Tibial artery (tissue), 4 donors: ENCODE data around the gene ARHGAP32.
"Not testable (repeated sequence)": the region's sequence is repeated elsewhere in the genome, so short reads cannot be mapped to it uniquely, and the experiment has no call there.

Source experiments
- DNase-seq, 2 donors: peaks; one replicate each; pipeline ENCODE4 v3.0.0-alpha.2; 2019
- H3K27ac ChIP-seq, 2 donors: fragments of 200-600 bp; sonication (generic) in 1 of 2; 1 replicate in 1 of 2; 2 replicates in 1 of 2; pipeline ENCODE4 v1.5.1; 2018 to 2019; ENCODE audit warnings: mild to moderate bottlenecking in 1 of 2
- H3K27me3 ChIP-seq, 2 donors: fragments of 200-600 bp; sonication (generic) in 1 of 2; one replicate each; pipeline versions ENCODE4 v1.5.1 to v1.6.0; 2016 to 2019
- H3K36me3 ChIP-seq, 3 donors: fragments of 200-600 bp; sonication (generic) in 2 of 3; one replicate each; pipeline ENCODE4 v1.5.1; 2016 to 2019; ENCODE audit warnings: mild to moderate bottlenecking in 2 of 3
- H3K4me1 ChIP-seq, 4 donors: fragments of 200-600 bp; sonication (generic) in 2 of 4; 1 replicate in 3 of 4; 2 replicates in 1 of 4; pipeline ENCODE4 v1.5.1; 2016 to 2019
- H3K4me3 ChIP-seq, 2 donors: fragments of 200-600 bp; sonication (generic) in 1 of 2; 1 replicate in 1 of 2; 2 replicates in 1 of 2; pipeline ENCODE4 v1.5.1; 2018 to 2019; ENCODE audit warnings: mild to moderate bottlenecking in 2 of 2
- H3K9me3 ChIP-seq, 3 donors: fragments of 200-600 bp; sonication (generic) in 1 of 3; one replicate each; pipeline ENCODE4 v1.5.1; 2016 to 2019
- intact Hi-C: fragments of 100-400 bp; cut with DNase I; formaldehyde crosslinking; loops from one replicate; pipeline ENCODE4 v1.15.0; 2023; ENCODE audit warnings: low total_unique reads
- TF ChIP-seq, protein P1 (sequence below), 2 experiments: fragments of 200-600 bp in 1 of 2; fragments of 450-650 bp in 1 of 2; IDR thresholded peaks; one replicate each; pipeline ENCODE4 v1.5.1; 2017 to 2019; ENCODE audit warnings: antibody characterized with exemption in 2 of 2, mild to moderate bottlenecking in 1 of 2, moderate library complexity in 1 of 2

The ARHGAP32 gene

DNA sequence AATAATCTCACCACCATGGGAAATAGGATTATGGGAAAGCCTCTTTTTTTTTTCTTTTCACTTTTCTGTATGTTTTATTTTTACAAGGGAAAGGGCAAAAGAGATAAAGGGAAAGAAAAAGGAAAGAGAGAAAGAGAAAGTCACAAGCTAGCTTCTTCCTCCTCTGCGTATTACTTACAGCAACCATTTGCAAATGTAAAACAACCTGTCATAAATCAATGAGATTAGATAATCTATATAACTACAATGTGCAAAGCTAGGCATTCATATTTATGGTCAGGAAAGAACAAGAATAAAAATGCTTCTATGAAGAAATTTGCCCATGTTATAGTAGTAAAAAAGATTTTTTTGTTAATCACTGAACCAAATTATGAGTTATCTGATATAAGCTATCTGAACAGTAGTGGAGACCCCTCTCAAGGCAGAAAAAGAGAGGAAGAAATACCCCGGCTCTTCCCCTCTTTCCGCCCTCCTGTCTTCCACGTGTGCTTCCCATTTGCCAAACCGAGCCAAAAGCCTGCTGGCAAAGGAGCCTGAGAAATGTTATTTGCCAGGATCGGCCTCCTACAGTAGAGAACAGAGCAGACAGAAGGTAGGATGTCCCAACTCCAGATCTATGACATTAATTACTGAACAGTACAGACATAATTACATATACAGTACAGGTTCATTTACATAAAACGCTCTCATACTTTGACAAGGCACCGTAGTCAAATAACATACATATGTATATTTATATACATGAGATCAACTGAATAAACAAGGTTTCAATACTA is 50.2 kb downstream of the ARHGAP32 start:
- TF ChIP-seq, protein P1, sequence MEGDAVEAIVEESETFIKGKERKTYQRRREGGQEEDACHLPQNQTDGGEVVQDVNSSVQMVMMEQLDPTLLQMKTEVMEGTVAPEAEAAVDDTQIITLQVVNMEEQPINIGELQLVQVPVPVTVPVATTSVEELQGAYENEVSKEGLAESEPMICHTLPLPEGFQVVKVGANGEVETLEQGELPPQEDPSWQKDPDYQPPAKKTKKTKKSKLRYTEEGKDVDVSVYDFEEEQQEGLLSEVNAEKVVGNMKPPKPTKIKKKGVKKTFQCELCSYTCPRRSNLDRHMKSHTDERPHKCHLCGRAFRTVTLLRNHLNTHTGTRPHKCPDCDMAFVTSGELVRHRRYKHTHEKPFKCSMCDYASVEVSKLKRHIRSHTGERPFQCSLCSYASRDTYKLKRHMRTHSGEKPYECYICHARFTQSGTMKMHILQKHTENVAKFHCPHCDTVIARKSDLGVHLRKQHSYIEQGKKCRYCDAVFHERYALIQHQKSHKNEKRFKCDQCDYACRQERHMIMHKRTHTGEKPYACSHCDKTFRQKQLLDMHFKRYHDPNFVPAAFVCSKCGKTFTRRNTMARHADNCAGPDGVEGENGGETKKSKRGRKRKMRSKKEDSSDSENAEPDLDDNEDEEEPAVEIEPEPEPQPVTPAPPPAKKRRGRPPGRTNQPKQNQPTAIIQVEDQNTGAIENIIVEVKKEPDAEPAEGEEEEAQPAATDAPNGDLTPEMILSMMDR (IDR thresholded peaks at IDR 0.05), result no peak
- Histone ChIP-seq H3K4me1 (peaks cover 0 to 17% (median 3%) of the 10 kb centered on the region in 4 donors), H3K4me3 (no peak overlapping the region), H3K27ac (no peak overlapping the region), H3K36me3 (no peaks in the 10 kb centered on the region), H3K27me3 (no peaks in the 10 kb centered on the region), H3K9me3 (no peaks in the 10 kb centered on the region)
- intact Hi-C loops, result no loop called here
- DNase-seq, result no peak

GRCh38 chr11:129131316-129131715 is 60.8 kb downstream of the ARHGAP32 start:
- Histone ChIP-seq H3K4me3 (no peak overlapping the region), H3K4me1 (peaks cover 0 to 3% (median 0%) of the 10 kb centered on the region in 4 donors), H3K27ac (no peak overlapping the region), H3K27me3 (no peaks in the 10 kb centered on the region), H3K36me3 (no peaks in the 10 kb centered on the region), H3K9me3 (no peaks in the 10 kb centered on the region)
- intact Hi-C loops, result no loop called here
- TF ChIP-seq, protein P1 (IDR thresholded peaks at IDR 0.05), result no peak
- DNase-seq, result no peak

GRCh38 chr11:129128881-129129620 is 63.1 kb downstream of the ARHGAP32 start:
- H3K27ac ChIP-seq, DNase-seq, H3K36me3 ChIP-seq, H3K4me3 ChIP-seq, intact Hi-C loops, H3K9me3 ChIP-seq, H3K27me3 ChIP-seq, H3K4me1 ChIP-seq: not testable (repeated sequence)

- H3K4me1 ChIP-seq, result no peaks in the 10 kb centered on the region
- no peaks in the 10 kb centered on the region for H3K27me3 ChIP-seq
- no peaks in the 10 kb centered on the region for H3K9me3 ChIP-seq
- no peak overlapping the region for H3K4me3 ChIP-seq
- peaks cover 0 to 6% (median 0%) of the 10 kb centered on the region in 3 donors for H3K36me3 ChIP-seq
- H3K27ac ChIP-seq, result no peak overlapping the region
- no peak for DNase-seq
- intact Hi-C loops, result no loop called here
- TF ChIP-seq, protein P1 (IDR thresholded peaks at IDR 0.05), result no peak
These were observed 73.1 kb downstream of the ARHGAP32 start for GRCh38 chr11:129119036-129119435.

GRCh38 chr11:129117595-129118350 is 74.4 kb downstream of the ARHGAP32 start:
- intact Hi-C loops, result no loop called here
- Histone ChIP-seq H3K4me3 (no peak overlapping the region), H3K4me1 (no peaks in the 10 kb centered on the region), H3K27ac (no peak overlapping the region), H3K27me3 (no peaks in the 10 kb centered on the region), H3K36me3 (no peaks in the 10 kb centered on the region), H3K9me3 (no peaks in the 10 kb centered on the region)
- TF ChIP-seq, protein P1 (IDR thresholded peaks at IDR 0.05), result peak; percentile 81 to 85
- peak in 1 of 2 donors; percentile 25 for DNase-seq
